Measurements from ENCODE around the gene C1QL4. TPM values are rescaled to one million over a fixed set of nuclear protein-coding genes. Genes with fewer than 3 reads are reported as not detected.
"Not testable (repeated sequence)": the region's sequence is repeated elsewhere in the genome, so short reads cannot be mapped to it uniquely, and the experiment has no call there.

Gene C1QL4
- total RNA-seq, 1 donor from 2014 or later: 2.0 TPM

DNA sequence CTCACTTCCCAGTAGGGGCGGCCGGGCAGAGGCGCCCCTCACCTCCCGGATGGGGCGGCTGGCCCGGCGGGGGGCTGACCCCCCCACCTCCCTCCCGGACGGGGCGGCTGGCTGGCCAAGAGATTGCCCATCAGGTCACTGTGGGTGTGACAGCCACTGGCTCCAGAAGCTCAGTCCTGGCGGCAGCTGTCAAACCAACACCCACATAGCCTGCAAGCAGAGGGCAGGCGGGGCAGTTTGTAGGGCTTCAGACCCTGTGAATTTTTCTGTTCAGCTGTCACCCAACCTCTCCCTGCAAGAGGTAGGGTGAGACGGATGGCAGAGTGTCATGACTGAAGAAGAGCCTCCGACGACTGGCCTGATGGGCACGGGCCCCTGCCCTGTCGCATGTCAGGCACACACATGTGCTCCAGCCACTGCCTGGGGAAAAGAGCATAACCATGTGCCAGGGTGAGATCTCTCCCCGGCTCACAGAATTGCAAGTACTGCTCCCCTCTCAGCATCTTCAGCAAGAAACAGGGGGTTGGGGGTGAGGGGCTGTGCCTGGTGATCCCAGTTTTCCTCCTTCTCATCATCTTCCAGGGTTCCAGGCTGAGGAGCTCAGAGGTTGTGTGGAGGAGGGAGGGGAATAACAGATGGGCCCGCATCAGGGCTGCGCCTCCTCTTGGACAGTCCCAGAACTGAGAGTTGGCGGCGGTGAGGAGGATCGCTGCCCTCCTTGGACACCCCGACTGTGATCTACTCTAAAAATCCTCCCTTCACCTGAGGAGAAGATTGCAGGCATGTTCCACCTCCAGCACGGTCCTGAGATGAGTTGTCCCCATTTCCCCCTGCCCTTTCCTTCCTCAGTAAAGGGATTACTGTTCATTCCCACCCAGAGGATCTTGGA lies 53.2 kb downstream of the C1QL4 start:
- no peak overlapping the region for H3K27ac ChIP-seq
- H3K36me3 ChIP-seq: no peaks in the 10 kb centered on the region
- no peak overlapping the region for H3K4me3 ChIP-seq
- H3K27me3 ChIP-seq: no peaks in the 10 kb centered on the region
- H3K4me1 ChIP-seq: no peaks in the 10 kb centered on the region
- intact Hi-C loops (cut with DNase I): no loop called here
- no peak for DNase-seq (ENCODE audit: extremely low spot score in 2 of 2)
- TF ChIP-seq POLR2AphosphoS5 (IDR thresholded peaks at IDR 0.05; ENCODE audit: insufficient read depth in 1 of 2, low read depth in 1 of 2) (no peak), POLR2A (IDR thresholded peaks at IDR 0.05) (no peak)
- TF ChIP-seq, protein P1, sequence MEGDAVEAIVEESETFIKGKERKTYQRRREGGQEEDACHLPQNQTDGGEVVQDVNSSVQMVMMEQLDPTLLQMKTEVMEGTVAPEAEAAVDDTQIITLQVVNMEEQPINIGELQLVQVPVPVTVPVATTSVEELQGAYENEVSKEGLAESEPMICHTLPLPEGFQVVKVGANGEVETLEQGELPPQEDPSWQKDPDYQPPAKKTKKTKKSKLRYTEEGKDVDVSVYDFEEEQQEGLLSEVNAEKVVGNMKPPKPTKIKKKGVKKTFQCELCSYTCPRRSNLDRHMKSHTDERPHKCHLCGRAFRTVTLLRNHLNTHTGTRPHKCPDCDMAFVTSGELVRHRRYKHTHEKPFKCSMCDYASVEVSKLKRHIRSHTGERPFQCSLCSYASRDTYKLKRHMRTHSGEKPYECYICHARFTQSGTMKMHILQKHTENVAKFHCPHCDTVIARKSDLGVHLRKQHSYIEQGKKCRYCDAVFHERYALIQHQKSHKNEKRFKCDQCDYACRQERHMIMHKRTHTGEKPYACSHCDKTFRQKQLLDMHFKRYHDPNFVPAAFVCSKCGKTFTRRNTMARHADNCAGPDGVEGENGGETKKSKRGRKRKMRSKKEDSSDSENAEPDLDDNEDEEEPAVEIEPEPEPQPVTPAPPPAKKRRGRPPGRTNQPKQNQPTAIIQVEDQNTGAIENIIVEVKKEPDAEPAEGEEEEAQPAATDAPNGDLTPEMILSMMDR (IDR thresholded peaks at IDR 0.05): no peak
- no peaks in the 10 kb centered on the region for H3K9me3 ChIP-seq

DNA sequence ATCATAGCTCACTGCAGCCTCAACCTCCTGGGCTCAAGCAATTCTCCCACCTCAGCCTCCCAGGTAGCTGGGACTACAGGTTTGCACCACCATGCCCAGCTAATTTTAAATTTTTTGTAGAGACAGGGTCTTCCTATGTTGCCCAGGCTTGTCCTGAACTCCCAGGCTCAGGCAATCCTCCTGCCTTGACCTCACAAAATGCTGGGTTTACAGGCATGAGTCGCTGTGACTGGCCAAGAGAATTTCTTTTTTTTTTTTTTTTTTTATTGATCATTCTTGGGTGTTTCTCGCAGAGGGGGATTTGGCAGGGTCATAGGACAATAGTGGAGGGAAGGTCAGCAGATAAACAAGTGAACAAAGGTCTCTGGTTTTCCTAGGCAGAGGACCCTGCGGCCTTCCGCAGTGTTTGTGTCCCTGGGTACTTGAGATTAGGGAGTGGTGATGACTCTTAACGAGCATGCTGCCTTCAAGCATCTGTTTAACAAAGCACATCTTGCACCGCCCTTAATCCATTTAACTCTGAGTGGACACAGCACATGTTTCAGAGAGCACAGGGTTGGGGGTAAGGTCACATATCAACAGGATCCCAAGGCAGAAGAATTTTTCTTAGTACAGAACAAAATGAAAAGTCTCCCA lies 54.1 kb downstream of the C1QL4 start:
- H3K27me3 ChIP-seq; H3K27ac ChIP-seq; H3K4me3 ChIP-seq; DNase-seq (ENCODE audit: extremely low spot score in 2 of 2); H3K4me1 ChIP-seq; H3K36me3 ChIP-seq; intact Hi-C loops (cut with DNase I); H3K9me3 ChIP-seq: not testable (repeated sequence)

Other genes with a start within 250 kb of the C1QL4 start
- 1.5 TPM for gene DHH, start 242.4 kb downstream of the C1QL4 start, total RNA-seq
- gene LMBR1L, start 226.3 kb downstream of the C1QL4 start, total RNA-seq: 53.3 TPM
- 638 TPM for gene TUBA1B, start 205.8 kb downstream of the C1QL4 start, total RNA-seq
- gene TUBA1A, start 148.1 kb downstream of the C1QL4 start, total RNA-seq: 236 TPM
- 218 TPM for gene TUBA1C, start 72.1 kb downstream of the C1QL4 start, total RNA-seq
- 17.2 TPM for gene PRPH, start 42.0 kb downstream of the C1QL4 start, total RNA-seq
- gene TROAP, start 13.9 kb downstream of the C1QL4 start, total RNA-seq: 4.9 TPM
- 3.7 TPM for gene DNAJC22, start 9.7 kb upstream of the C1QL4 start, total RNA-seq
- gene SPATS2, start 30.3 kb upstream of the C1QL4 start, total RNA-seq: 28.0 TPM
- gene KCNH3, start 201.8 kb upstream of the C1QL4 start, total RNA-seq: not detected
- 40.8 TPM for gene MCRS1, start 231.0 kb upstream of the C1QL4 start, total RNA-seq

Data from vagina (tissue), 2 donors.